IPS-18c (cell line): ENCODE results near the gene HMOX1.
"Not testable (repeated sequence)": the region's sequence is repeated elsewhere in the genome, so short reads cannot be mapped to it uniquely, and the experiment has no call there.

ENCODE experiments used
- H3K4me3 ChIP-seq: 2 replicates; pipeline ENCODE4 v1.7.0; 2013; ENCODE audit warnings: low read depth, mild to moderate bottlenecking, low read length, moderate library complexity; ENCODE audit not compliant: insufficient read depth
- H3K9me3 ChIP-seq: one replicate; pipeline ENCODE4 v1.6.1; 2013; ENCODE audit warnings: mild to moderate bottlenecking, low read length, moderate library complexity; ENCODE audit not compliant: control insufficient read depth, insufficient read depth

The HMOX1 gene

DNA sequence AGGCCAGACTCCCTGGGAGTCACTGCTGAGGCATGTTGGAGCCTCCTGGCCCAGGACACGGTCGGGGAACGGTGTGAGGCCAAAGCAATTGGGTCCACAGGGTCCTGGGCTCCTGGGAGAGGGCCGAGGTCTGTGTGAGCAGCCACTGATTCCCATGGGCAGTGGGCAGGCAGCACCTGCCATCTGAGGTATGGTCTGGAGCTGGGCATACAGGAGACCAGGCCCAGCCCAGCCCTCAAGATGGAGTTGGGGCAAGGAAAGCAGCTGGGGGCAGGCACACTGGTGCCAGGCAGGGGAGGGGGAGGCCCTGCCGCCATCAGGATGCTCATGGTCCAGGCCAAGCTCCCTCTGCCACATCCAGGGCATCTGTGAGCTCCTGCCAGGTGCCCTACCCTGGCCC is 32.2 kb upstream of the HMOX1 start:
- Histone ChIP-seq H3K4me3 (no peak overlapping the region), H3K9me3 (peaks cover 2% of the 10 kb centered on the region)

DNA sequence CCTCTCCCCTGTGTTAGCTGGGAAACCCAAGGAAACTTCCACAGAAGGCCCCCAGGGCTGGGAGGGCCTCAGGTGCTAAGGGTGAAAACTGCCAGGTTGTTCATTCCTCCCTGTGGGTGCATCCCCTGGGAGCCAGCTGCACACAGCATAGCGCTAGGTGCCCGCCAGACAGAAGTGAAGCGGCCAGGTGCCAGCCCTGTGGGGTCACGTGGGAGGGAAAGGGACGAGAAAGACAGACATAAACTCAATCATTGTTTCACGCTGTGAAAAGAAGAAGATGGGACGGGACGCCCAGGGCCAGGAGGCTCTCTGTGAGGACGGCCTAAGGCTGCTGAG is 31.6 kb upstream of the HMOX1 start:
- H3K9me3 ChIP-seq: peaks cover 2% of the 10 kb centered on the region
- no peak overlapping the region for H3K4me3 ChIP-seq

DNA sequence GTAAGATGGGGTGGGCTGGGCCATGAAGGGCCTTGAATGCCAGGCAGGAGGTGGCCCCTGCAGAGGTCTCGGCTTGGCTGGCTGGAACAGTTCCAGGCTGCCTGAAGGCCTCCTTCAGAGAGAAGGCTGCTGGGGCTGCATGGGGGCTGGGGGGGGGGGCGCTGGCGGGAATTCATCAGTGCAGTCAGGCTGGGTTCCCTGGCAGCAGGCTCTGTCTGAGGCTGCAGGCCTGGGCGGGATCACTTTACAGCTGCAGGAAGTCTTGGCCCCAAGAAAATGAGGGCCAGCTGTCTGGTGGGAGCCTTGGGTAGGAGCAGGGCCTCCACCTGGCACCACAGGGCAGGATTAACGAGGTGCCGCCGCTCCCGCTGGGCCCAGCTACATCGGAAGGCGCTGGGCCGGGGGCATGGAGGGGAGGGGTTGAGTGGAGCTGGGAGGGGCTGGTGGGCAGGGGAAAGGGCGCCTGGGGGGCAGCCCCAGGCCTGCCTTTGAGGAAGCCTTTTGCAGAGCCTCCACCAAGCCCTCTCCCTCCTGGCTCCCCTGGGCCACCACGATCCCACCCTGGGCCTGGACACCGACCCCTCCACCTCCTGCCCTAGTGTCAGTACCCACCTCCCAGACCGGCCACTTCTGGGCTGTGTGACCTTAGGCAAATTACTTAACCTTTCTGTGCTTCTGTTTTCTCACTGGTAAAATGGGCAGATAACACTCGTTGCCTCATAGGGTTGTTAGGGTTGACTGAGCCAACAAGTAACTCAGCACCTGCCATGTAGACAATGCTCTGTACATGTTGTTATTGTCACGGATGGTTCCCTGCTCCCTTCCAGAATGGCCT is 31.0 kb upstream of the HMOX1 start:
- Histone ChIP-seq H3K9me3 (peaks cover 2% of the 10 kb centered on the region), H3K4me3 (no peak overlapping the region)

DNA sequence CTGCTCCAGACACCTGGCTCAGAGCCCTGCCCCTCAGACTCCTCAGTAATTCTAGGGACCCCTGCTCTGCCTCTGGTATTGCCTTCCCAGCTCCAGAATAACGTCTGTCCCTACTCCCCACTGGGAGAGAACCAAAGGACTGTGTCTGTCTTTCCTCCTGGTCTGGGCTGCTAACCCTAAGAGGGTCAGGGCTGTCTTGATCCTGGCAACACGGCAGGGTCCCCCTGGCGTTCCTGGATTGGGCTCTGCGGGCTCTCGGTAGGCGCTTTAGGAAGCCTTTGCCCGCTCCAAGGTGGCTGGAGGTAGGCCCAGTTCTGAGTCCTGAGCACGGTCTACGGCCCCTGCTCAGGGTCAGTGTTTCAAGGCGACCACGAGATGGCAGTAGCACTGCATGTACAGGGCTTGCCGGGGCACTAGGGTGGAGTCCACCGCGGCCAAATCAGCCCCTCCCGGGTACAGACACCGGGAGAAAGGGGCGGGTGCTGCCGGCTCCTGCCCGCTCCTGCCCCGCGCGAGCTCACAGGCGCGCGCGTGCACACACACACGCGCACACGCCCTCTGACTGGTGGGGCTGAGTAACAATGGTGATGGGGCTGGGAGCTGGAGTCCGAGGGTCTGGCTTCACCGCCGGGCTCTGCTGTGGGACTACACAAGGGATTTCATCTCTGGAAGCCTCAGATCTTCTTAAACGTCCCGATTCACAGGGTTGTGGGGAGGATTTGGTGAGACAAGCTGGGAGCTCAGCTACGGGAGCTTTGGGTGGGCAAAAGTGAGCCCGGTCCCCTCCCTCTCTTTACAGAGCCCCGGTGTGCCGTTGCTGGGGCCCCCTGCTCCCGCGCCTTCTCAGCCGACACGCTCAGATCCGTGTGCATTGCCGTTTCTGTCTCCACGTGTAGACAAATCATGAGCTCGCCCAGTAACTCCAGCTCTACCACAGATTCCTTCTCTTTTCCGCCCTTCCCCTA is 30.1 kb upstream of the HMOX1 start:
- Histone ChIP-seq H3K4me3 (peak overlapping the region; percentile 74), H3K9me3 (peaks cover 4% of the 10 kb centered on the region)

DNA sequence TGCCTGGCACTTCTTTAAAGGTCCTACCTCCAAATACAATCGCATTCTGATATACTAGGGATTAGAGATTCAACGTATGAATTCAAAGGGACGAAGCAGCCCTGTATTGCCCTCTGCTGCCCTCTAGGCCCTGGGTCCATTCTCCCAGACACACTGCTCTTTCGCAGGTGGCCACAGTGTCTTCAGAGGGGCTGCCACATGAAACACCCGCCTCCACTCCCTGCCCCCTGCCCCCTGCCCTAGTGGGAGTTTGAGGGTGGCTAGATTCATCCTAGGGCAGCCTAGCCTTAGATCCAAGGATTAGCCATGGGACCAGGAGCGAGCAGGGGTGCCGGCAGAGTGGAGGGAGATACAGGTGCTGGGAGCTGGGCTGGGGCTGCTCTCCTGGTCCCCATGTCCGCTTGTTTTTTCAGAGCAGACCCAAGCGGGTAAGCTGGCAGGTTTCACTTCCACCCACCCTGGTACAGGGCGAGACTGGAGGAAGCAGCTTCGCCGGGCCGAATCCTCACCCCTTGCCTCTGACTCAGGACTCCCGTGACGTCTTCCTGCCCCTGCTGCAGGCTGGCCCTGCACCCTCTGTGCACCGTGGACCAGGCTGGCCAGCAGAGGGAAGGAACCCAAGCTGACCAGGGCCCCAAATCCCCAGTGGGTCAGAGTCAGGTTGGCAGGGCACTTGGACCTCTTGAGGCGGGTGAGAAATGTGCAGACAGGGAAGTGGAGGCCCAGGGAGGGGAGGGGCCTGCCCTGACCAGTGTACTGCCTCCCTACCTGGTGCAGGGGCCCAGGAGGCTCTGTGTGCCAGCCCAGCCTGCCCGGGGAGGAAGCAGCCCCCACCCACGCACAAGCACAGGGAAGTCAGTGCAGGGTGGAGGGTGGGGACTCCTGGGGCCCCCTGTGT is 28.4 kb upstream of the HMOX1 start:
- Histone ChIP-seq H3K9me3 (peaks cover 4% of the 10 kb centered on the region), H3K4me3 (no peak overlapping the region)

DNA sequence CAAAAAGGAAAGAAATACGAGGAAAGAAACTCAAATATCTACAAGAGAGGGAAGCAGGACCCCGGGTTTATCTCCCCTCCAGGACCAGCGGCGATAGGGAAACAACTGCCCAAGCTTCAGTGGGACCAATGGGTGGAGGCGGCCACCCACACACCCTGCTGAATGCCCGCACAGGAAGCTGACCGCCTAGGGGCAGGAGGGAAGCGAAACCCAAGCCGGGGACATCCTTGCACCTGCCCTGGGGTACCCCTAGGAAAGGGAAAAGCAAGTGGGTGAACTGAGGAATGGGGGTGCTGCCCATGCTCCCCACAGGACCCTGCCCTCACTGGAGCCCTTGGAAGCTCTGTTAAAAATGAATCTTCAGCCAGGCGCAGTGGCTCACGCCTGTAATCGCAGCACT is 27.6 kb upstream of the HMOX1 start:
- Histone ChIP-seq H3K4me3 (no peak overlapping the region), H3K9me3 (peaks cover 4% of the 10 kb centered on the region)

DNA sequence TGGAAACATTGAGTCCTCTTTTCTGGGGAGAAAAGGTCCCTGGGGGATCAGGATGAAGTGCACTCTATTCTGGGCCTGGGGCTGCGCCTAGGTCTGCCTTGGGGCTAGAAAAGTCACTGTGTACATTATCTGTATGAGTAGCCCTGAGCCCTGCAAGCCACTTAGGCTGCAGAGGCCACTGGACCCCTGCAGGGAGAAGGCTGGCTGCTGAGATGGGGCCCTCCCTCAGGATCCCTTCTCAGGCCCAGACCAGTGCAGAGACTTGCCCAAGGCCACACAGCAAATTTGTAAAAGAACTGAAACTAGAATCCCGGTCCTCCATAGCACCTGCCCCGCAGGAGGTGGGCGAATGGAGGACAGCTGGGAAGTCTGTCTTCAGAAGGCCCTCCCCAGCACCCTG is 26.8 kb upstream of the HMOX1 start:
- no peak overlapping the region for H3K4me3 ChIP-seq
- peaks cover 2% of the 10 kb centered on the region for H3K9me3 ChIP-seq

DNA sequence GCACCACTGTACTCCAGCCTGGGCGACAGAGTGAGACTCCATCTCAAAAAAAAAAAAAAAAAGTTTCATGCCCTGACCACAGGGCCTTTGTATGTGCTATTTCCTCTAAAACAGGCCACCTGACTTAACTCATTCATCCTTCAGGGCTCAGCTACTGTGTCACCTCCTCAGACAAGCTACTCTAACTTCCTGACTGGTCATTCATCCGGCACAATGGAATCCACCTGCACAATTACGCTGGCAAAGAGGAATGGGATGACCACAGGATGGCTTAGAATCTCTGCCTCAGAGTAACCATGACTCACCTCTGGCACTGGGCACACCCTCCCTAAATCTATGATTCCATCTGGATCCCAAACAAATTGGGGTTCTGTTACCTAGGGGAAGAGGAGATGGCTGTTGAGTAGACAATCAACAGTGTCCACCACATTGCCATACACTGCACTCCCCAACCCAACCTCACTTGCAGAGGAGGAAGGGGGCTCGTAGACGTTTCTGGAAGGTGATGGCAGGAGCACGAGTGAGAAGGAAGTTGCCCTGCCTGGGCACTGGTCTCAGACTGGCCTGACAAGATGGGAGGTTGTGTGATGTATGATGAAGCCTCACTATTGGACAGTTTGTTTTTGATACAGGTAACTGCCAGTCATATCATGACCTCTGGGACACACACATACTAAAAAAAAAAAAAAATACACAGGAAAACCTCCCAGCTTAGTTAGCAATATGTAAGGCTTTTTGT is 22.8 kb upstream of the HMOX1 start:
- H3K4me3 ChIP-seq: no peak overlapping the region
- peaks cover 2% of the 10 kb centered on the region for H3K9me3 ChIP-seq

DNA sequence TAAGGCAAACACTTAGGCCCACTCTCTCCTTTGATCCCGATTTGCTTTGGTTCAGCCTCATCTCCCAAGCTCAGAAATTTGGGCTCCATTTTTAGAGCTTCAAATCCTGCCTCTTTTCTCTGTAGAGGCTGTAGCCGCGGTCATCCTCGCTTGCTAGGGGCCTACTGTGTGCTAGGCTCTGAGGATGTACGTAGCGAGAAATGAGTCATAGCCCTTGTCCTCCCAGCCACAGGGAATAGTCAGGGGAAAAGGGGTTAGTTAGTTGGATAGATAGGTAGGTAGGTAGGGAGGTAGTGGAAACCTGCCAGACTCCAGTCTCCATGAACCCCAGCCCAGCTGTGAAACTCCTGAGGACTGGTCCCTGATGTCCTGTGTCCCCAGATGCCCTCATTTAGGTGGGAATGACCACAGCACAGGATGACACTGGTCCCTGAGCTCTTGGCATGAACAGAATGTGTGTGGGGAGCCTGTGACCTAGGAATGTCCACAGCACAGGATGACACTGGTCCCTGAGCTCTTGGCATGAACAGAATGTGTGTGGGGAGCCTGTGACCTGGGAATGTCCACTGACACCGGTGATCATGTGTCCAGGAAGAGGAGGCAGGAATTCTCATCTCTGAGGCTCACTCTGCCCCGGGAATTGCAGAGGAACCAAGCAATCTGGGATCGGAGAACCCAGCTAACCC is 21.4 kb upstream of the HMOX1 start:
- H3K4me3 ChIP-seq: no peak overlapping the region
- H3K9me3 ChIP-seq: peaks cover 2% of the 10 kb centered on the region

DNA sequence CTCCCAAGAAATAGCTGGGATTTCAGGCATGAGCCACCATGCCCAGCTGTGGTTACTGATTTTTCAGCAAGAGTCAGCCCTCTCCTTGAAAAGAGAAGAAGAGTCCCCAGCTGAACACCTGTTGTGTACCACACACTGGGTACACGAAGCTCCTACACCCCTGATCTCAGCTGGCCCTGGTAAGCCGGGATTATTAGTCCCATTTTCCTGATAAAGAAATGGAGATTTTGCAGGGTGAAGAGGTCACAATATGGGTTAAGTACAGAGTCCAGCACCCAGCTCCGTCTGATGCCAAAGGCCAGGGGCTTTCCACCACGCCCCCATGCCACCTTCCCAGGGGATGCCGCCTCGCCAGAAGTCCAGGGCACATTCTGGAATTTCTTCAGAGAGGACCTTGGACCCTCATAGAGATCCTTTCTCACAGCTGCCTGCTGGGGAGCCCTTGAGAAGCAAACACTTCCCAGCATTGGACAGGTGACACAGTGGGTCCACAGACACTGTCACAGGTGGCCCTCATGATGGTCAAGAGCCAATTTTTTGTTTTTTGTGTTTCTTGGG is 19.8 kb upstream of the HMOX1 start:
- Histone ChIP-seq H3K9me3 (no peaks in the 10 kb centered on the region), H3K4me3 (no peak overlapping the region)

DNA sequence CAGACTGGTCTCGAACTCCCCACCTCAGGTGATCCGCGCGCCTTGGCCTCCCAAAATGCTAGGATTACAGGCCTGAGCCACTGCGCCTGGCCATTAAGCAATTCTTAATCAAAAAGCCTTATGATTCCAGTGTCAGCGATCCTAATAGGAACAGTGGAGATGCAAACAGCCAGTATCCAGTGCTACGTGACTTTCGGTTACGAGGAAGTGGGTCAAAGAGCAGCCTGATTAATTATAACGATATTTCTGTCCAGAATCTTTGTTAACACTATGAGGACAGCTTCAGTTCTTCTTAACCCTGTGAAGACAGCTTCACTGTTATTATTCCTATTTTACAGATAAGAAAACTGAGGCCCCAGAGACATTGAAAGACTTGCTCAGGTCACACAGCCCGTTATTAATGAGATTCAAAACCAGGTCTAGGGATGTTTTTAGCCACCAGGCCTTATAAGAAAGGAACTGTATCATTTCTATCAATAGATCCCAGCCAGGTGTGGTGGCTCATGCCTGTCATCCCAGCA is 17.3 kb upstream of the HMOX1 start:
- no peak overlapping the region for H3K4me3 ChIP-seq
- no peaks in the 10 kb centered on the region for H3K9me3 ChIP-seq

DNA sequence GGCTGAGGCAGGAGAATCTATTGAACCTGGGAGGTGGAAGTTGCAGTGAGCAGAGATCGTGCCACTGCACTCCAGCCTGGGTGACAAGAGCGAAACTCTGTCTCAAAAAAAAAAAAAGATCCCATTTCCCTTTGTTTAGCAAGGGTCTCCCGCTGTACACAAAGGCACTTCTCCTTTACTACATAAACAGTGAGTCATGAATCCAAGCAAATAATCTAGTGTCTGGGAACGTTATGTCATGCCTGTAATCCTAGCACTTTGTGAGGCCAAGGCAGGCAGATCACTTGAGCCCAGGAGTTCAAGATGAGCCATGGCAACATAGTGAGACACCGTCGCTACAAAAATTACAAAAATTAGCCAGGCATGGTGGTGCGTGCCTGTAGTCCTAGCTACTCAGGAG is 16.7 kb upstream of the HMOX1 start:
- not testable (repeated sequence) for H3K9me3 ChIP-seq, H3K4me3 ChIP-seq

DNA sequence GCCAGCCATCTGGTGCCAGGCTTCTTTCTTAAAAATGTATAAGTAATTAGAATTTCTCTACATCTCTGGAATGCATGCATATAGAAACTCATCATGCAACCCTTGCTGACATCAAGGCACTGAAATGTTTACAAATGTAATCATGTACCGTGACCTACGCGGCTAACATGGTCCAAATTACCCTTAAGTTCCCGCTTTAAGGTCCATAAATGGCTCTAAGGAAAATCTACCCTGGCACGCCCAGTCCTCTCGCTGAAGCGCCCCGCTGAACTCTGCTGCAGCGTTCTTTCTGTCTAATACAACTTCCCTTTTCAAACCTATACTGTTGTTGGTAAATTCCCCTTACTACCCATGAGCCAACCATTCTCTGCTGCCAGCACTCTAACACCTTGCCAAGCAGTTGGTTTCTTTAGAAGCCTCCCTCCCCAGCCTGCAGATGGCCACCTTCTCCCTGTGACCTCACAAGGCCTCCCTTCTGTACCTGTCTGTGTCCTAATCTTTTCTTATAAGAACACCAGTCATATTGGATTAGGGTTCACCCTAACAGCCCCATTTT is 13.5 kb upstream of the HMOX1 start:
- Histone ChIP-seq H3K9me3 (no peaks in the 10 kb centered on the region), H3K4me3 (no peak overlapping the region)

DNA sequence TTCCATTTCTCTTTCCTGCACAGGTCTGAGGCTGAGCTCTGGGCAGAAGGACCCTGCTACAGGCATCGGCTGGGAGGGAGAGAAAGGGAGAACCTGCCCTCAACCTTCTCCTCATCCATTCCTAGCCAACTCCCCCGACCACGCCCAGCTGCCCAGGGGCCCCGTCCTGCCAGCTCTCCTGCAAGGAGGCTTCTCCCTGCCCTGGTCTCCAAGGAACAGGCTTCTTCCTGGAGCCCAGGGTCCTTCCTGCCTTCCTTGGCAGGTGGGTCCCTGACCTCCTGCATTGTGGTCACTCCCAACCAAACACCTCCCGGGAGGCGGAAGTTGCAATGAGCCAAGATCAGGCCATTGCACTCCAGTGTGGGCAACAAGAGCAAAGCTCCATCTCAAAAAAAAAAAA is 12.5 kb upstream of the HMOX1 start:
- H3K4me3 ChIP-seq: no peak overlapping the region
- no peaks in the 10 kb centered on the region for H3K9me3 ChIP-seq

DNA sequence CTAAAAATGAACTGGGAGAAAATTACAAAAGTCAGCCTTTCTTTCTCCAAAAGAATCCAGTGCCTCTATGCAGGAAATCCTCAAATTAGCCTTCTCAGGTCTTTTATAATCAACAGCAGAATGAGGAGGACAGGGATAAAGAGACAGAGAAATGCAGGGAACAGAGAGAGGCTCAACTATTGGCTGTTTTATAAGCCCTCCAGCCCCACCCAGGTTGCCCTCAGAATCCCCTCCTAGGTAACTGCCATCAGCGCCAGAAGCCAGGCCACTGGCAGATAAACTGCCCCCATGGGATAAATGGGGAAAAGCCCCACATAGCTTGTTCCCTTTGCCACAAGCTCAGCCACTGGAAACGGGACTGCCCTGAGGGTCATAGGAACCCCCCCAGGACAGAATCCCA is 10.9 kb upstream of the HMOX1 start:
- Histone ChIP-seq H3K9me3 (no peaks in the 10 kb centered on the region), H3K4me3 (no peak overlapping the region)

DNA sequence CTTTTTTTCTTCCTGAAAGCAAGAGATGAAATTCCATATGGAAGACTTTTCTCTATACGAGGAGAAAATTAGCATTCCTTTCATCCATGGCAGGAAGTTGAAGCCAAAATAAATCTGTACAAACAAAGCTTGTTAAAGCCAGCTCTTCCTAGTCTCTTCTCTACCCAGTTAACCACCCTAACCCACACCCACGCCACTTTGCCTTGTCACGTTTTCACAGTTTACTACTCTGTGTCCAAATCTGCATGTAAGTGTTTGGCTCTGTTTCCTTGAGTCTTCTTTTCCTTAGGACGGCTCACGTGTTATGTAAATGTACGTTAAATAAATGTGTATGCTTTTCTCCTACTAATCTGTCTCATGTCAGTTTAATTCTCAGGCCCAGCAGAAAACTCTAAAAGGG is 7.1 kb upstream of the HMOX1 start:
- H3K9me3 ChIP-seq: no peaks in the 10 kb centered on the region
- H3K4me3 ChIP-seq: no peak overlapping the region
